HG03442 (cell line): ENCODE results near the gene UNC5B.
"Not testable (repeated sequence)": the region's sequence is repeated elsewhere in the genome, so short reads cannot be mapped to it uniquely, and the experiment has no call there.

Experiments
- ATAC-seq: cut with Tn5 transposase; IDR thresholded peaks from one replicate; pipeline ENCODE4 v1.9.1; 2021; ENCODE audit warnings: mild to moderate bottlenecking, moderate library complexity; ENCODE audit not compliant: unreplicated experiment

Gene UNC5B

DNA sequence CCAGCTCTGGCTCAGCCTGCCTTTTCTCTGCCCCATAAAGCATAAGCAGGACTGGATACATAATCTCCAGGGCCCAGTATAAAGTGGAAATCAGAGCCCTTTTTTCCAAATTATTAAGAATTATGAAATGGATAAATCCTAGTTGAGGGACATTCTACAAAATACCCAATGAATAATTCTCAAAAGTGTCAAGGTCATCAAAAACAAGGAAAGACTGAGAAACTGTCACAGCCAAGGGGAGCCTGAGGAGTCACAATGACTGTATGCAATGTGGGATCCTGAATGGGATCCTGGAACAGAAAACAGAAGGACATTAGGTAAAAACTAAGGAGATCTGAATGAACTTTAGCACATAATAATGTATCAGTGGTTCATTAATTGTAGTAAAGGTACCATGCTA is 4.8 kb upstream of the UNC5B start:
- no peak for ATAC-seq

DNA sequence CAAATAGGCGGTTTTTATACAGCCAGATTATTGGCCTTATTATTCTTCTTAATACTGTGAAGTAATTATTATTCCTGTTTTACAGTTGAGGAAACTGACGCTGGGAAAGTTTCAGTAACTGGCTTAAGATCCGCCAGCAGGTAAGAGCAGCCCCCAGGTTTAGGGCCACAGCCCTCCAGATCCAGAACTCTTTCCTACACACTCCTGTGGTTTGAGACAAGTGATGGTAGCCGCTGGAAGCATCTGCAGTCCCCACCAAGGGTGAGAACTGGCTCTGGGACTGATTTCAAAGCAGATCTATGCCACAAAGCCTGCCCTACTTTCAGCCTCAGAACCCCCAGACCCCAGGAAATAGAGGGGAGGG is 3.0 kb upstream of the UNC5B start:
- no peak for ATAC-seq

DNA sequence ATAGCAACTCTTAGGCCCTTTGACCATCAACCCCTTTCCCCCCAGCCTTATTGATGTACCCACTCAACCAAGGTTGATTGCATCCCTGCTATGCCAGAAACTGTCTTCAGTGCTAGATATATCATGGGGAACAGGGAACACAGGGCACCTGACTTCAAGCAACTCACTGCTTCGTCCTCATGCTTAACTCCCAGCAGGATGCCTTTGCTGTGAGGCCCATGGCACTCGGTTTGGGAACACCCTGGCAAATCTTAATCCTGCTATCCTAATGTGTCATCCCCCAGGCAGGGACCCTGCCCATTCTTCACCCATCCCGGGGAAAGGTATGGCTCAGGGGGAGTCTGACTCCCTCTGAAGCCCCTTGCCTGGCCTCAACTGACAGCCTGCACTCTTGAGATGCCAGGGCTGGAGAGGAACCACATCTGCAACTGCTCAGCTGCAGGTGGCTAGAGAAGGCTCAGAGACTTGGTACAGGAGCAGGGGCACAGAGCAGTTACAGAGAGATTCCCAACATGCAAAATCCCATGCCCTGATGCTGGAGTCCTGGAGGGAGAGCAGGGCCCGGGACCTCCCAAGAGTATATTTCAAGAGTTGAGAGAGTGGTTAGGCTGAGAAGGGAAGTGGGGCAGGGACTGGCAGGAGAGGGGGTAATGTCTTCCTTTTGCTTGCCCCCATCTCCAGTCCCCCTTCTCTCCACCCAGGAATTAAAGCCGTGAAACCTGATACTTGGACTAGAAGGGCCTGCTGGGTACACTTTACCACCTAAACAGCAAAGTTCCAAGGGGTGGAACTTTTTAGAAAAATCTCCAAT is 2.4 kb upstream of the UNC5B start:
- no peak for ATAC-seq

- ATAC-seq, result no peak
Observed at GRCh38 chr10:71210542-71210871, 1.9 kb upstream of the UNC5B start.

DNA sequence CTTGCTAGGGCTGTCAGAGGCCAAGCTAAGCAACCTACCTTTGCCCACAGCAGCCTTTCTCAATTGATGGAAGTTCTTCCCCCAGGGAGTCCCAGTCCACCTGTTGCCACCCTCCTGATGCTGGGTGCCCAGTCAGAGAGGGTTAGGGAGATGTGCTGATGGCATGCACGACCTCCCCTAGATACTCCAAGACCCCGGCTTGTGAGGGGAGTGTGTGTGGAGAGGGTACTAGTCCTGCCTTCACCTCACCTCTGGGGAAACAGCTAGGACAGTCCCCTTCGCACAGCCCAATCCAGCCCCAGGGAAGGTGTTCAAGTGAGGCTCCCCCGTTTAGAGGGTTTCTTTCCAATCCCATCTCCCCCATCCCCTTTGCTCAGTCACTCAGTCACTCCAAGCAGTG is 1.3 kb upstream of the UNC5B start:
- no peak for ATAC-seq

- no peak for ATAC-seq
Observed at GRCh38 chr10:71211775-71212317, 524 bp upstream of the UNC5B start.

DNA sequence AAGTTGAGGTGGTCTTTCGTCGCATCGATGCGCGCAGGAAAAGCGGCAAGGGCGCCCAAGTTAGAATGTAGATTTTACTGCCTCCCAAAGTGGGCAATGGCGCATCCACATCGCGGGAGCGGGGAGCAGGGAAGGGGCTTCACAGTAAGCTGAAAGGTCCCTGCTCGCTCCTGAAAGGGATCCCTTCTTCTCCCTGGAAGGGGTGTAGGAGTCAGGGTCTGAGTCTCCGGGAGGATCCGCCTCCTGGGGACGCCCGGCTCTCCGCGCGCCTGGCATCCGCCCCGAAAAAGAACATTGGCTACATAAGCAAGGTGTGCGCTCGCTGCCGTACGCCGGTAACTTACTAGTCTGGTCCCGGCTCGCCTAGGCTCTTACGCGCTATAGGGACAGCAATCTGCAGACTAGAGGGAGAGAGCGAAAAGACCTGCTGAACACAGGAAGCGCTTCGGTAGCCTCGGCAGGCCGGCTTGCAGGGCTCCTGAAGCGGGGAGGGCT is 804 bp downstream of the UNC5B start:
- no peak for ATAC-seq

GRCh38 chr10:71213761-71214440 is 1.5 kb downstream of the UNC5B start:
- ATAC-seq, result no peak

DNA sequence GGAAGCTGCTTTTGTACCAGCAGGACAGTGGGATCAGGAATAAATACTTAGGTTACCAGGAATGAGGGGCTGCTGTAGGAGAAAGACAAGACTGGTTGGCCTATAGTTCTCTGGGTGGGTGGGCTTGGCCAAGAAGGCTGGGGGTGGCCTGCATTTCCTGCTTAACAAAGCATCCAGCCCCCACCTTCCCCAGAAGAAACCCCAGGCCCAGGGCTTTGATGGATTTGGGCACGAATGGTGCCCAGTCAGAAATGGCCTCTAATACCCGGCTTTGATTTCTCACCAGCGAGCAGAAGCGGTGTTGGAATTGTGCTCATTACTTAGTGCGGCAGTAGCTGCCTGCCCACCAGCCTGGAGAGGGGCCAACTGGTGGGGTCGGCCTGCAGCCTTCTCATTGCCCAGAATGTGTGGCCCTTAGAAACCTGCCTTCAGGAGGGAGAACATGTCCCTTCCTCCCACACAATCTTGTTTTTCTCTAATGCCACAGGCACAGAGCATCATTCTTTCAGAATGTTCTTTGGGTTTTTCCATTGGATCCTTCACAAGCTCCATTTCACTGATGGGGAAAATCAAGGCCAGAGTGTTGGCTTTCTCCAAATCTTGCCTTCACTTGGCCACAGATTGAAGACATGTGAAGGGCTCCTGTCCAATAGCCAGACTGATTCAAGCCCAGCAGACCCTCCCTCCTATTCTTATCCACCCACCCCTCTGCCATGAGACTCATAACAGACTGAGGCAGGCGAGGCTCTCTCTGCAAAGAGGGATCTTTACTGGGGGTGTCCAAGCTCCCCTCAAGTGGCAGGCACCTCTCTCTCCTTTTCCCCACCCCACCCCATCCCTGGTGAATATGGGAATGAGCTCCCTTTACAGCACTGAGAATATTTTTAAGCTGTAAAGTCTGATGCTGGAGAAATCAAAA is 2.5 kb downstream of the UNC5B start:
- ATAC-seq, result no peak

DNA sequence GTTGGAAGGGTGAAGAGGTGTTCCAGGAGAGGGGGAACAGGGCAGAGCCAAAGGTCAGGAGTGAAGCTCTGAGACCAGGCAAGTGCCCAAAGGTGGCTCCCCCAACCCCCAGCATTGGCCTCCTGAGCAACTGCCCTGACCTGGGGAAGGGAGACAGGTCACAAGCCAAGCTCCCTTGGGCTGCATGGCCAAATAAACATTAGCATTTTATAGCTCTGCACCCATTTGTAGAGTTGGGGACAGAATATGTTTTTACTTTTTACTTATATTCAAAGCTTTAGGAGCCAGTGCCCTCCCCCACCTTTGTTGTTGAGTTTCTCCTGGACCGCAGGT is 4.0 kb downstream of the UNC5B start:
- no peak for ATAC-seq

DNA sequence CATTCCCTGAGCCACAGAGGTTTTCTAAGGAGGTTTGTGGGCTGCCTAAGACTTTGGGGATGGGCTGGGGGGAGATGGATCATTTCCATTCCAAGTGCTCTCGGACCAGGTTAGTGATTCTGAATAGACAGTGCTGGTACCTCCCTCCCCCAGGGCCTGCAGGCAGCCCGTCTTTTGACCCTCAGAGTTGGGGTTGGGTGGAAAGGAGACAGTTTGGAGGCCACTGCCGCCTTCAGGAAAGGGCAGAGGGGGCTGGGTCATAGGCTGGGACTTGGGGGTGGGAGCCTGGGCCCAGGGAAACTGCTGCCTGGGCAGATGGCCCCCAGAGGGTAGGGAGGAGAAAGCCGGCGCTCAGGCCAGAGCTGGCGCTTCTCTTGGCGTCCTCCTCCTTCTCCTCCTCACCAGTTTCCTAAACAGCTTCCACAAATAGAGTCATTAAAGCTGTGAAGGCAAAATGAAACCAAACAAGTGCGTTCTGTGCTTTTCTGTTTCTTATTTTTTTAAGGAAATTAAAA is 4.4 kb downstream of the UNC5B start:
- ATAC-seq, result no peak

DNA sequence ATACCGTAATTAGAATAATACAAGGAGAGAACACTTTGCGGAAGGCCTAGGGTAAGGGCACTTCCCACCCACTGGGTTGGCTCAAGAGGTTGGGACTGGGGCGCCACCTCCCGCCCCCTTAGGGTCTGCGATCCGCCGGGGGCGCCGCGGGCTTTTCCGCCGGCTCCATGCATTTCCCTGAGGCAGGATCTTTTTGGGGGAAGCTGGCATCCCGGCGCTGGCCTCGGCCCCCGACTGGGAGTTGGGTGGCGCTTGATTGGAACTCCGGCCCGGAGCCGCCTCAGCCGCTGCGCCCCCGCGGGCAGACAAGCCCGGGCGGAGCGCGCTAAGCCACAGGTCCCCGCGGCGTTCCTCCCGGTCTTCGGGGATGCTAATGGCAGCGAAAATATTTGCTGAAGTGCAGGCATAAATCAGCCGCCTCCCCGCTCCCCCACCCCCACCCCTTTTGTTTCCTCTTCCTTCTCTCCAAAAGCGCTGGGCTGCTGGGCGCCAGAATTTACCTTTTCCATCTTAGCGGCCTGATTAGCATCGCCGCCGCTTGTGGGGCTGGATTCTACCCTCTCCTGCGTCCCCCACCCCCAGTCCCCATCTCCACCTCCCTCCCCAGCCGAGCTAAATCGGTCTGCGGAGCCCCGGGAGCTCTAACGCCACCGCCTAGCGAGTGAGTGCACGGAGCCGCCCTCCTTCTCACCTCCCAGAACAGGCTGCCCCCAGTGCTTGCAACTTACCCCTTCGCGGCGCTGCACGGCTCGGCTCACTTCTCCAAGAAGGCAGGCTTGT is 5.1 kb downstream of the UNC5B start:
- no peak for ATAC-seq

- ATAC-seq, result no peak
Observed at GRCh38 chr10:71218046-71218650, 5.8 kb downstream of the UNC5B start.

DNA sequence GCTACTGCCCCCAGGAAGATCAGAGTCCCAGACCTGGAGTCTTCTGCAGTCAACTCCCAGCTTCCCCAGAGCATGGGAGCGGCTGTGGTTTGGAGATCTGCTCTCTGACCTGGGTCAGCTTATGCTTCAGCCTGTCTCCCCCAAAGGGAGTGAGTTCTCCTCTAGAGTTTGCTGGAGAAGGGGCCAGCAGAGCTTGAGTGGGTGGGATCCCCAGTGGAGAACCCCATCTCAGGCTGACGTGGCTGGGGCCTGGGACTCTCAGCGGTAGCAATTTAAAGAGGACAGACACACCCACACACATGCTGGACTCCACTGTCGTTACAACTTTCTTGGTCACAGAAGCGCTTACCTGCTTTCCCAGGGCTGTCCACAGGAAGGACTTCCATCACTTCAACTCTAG is 6.3 kb downstream of the UNC5B start:
- no peak for ATAC-seq

GRCh38 chr10:71219236-71219917 is 7.0 kb downstream of the UNC5B start:
- ATAC-seq, result not testable (repeated sequence)

DNA sequence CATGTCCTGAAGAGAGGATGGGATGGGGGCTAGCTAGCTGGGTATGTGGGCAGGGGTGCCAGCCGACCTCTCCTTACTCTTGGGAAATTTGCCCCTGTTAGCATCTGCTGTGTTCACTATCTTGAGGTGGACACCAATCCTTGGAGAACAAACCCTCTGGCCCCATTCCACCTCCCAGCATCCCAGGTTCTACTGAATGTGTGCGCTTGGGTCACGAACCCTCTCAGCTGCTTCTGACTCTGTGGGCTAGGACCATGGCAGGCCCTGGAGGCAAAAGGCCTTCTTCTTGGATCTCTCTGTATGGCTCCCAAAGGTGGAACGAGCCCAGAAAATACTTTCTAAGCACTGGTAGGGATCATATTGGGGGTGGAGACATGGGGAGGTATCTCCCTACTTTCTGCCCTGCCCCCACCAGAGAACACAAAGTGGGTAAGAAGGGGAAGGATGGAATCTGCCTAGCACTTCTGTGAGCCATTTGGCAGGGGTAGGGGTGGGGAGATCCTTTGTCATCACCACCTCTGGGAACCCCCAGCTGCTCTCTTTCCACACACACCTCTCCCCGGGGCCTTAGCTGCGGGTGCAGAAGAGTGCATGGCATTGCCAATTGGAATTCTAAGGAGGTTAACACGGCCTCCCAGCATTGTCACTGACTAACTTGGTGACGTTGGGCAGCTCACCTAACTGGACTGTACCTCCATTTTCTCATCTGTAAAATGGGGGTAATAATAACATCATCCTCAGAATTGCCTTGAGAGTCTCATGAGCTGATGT is 7.7 kb downstream of the UNC5B start:
- ATAC-seq, result no peak

DNA sequence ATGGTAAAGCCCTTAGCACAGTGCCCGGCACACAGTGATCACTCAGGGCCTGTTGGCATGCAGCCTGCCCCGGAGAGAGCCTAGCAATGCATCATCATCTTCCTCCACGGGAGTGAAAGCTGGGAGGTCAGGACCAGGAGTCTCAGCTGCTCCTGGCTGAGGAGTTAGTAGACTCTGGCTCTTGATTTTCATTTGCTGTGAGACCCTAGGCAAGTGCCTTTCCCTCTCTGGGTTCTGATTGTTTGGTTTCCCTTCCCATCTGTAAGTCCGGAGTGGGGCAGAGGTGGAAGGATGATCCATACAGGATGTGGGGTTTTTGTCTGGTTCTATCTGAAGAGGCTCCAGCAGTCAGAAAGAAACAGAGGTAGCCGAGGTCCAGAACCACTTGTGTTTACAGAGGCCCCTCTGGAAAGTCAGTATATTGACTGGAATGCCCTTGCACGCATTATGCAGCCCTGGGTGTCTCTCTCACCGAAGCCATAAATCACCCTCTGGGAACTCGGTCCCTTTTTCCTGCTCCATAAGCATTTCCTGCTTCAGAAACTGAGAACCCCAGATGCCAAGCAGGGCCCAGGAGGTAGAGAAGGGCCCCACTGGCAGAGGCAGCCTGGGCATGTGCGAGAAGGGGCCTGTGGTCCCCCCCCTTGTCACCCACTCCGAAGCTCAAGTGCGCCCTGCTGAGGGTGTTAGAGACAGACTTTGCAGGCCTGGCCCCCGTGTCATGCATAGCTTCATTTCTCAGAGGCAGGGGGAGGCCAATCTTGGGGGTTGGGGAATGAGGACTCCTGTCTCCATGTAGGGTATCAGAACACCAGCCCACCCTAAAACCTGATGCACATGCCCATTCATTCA is 8.5 kb downstream of the UNC5B start:
- ATAC-seq, result no peak
